GM18867 (cell line): ENCODE data around the gene ANKS1B.

ENCODE experiments used
- ATAC-seq: cut with Tn5 transposase; IDR thresholded peaks from one replicate; pipeline ENCODE4 v1.9.1; 2021; ENCODE audit warnings: mild to moderate bottlenecking, moderate library complexity; ENCODE audit not compliant: unreplicated experiment

The ANKS1B gene

GRCh38 chr12:98752726-98753125 is 1232.0 kb downstream of the ANKS1B start:
- ATAC-seq, result no peak

DNA sequence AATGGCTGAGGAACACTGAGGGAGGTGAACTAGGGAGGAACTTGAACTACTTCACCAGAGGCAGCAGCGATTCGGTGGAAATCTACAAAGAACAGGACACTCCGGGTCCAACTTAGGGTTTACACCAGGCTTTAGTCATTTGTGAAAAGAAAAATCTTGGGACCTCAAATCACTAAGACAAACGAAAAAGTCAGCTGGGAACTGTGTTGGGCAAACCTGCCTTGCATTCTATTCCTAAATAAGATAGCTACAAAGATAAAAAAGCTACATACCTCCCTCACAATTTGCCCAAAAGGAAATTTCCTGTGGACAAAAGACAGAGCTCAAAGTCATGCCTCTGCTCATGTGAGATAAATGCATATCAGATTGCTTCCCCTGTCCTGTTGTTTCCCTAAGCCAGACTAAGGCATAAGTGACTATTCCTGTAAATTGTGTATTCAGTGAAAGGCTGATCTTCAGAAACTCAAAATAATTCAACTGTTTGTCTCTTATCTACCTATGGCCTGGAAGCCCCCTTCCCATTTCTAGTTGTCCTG is 1233.1 kb downstream of the ANKS1B start:
- no peak for ATAC-seq

- no peak for ATAC-seq
Measured at GRCh38 chr12:98750511-98750910, 1234.2 kb downstream of the ANKS1B start.

- no peak for ATAC-seq
Measured at GRCh38 chr12:98748463-98748862, 1236.3 kb downstream of the ANKS1B start.

- peak; percentile 69 for ATAC-seq
Measured at GRCh38 chr12:98745578-98746391, 1239.0 kb downstream of the ANKS1B start.

GRCh38 chr12:98744680-98745079 is 1240.1 kb downstream of the ANKS1B start:
- ATAC-seq, result no peak

DNA sequence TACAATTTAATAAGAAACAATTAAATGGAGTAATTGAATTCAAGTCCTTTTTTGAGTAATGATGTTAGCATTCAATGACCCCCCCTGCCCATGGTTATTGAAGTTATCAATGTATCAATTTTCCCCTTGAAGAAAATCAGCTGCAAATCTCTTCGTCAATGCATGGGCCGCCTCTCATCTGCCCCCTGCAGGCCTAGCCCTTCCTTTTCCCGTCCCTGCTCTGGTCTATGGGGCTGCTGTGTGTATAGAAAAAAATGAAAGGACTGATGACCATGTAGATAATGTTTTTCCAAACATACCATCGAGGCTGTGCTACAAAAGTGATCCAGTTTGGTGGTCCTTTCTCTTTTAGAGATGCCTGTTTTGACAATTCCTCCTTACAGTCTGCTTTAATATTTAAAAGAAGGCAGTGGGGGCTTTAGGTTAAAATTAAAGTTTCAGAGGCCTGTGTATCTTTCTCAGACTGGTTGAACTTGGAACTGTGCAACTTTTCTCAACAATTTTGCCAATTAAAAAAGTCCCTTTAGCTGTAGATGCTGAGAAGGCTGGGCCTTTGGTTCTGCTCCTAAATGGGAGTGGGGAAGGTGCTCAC is 1241.3 kb downstream of the ANKS1B start:
- peak; percentile 52 for ATAC-seq

GRCh38 chr12:98741556-98742265 is 1243.0 kb downstream of the ANKS1B start:
- no peak for ATAC-seq

- ATAC-seq, result no peak
Measured at GRCh38 chr12:98741196-98741555, 1243.6 kb downstream of the ANKS1B start.

GRCh38 chr12:98740751-98741150 is 1244.0 kb downstream of the ANKS1B start:
- no peak for ATAC-seq

DNA sequence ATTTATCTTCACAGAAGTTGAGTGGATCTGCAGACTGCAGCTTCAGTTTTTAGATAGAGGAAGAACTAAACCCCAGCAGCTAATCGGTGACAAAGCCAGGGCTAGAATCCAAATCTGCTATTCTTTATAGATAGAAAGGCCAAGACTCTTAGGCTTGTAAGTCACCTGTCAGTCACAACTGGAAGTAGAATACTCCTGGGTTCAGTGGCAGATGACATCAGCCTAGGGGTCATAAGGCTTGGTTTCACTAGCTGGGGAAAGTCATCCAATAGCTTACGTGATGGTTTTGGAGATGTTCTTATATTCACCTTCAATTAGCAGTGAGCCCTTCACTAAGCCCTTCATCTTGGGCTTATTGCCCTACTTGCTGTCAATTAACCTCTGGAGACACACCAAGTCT is 1246.2 kb downstream of the ANKS1B start:
- ATAC-seq, result no peak

DNA sequence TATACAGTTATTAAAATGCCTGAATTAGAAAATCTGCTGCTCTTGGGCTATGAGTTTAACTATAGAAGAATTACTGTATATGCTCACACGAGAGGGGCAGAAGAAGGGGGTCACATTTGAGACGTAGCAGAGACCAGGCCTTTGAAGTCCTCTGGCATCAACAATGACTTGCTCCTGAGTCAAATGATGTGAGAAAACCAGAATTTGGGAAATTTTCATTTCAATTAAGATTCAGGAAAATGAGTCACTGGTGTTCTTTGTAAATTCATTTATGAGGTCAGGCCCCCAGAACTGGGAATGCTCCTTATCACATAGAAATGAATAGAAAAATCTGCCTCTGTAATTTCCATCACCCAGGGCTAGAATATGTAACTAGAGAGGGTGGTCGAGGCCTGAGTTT is 1246.7 kb downstream of the ANKS1B start:
- no peak for ATAC-seq

DNA sequence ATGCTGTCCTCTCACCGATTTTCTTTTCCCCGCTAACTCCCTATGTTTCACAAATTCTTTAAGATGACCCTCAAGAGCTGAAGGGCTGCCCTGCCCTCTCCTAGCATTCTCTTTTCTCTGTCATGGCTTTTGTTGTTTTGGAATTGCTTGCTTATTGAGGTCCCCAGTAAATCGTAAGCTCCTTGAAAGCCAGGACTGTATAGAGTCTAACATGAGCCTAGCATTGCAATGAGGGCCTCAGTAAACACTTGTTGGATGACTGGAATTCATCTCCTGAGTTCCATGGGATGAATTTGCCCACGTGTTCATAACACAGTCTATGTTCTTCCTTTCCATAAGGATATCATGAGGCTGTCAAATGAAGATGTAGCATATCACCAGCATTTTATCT is 1247.4 kb downstream of the ANKS1B start:
- no peak for ATAC-seq

DNA sequence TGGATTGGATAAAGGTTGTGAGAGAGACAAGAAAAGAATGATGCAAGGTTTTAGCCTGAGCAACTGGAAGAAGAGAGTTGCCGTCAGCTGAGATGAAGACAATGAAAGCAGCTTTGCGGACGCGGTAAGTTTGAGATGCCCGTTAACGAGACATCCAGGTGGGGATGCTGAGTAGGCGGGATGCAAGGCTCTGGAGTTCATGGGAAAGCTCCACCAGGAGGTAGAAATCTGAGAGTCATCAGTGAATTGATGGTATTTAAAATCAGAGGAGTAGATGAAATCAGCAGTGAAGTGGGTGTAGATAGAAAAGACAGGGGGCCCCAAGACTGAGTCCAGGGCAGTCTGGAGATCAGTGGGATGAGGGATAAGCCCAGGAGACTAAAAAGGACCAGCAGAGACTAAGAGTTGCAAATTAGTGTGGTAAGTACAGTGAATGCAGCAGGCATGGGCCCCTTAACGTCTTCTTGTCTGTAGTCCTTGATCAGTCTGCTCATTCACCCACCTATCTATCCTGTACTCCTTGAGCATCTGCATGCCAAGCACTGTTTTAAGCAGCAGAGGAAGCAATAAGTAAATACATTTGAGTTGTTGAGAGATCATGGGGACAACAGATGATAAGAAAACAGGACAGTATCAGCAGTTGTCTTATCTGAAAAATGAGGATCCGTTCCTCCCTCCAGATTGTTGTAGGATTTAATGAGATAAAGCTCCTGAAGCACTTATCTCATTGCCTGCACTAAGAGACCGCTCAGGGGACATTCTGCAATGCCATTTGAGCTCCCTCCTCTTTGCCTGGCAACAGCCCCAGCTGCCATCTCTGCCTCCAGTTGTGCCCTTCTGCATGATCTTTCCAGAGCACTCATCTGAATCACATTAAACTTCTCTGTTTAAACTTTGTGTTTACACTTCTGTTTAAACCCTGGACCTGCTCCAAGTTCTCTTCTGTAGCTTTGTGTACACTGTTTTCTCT is 1248.1 kb downstream of the ANKS1B start:
- ATAC-seq, result no peak

DNA sequence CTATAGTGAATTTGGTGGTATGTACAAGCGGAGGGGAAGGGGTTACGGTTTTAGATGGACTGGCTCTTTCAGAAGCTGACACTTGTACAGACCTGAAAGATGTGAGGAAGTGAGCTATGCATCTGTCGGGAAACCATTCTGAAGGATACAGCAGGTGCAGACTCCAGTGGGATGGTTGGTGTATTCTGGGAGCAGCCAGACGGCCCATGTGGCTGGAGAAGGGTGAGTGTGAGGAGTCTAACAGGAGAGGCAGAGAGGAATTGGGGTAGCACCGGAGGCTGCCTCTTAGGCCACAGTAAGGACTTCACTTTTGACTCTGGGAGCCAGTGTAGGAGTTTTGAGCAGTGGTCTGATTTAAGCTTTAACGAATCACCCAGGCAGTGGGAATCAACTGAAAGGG is 1248.9 kb downstream of the ANKS1B start:
- ATAC-seq, result no peak

DNA sequence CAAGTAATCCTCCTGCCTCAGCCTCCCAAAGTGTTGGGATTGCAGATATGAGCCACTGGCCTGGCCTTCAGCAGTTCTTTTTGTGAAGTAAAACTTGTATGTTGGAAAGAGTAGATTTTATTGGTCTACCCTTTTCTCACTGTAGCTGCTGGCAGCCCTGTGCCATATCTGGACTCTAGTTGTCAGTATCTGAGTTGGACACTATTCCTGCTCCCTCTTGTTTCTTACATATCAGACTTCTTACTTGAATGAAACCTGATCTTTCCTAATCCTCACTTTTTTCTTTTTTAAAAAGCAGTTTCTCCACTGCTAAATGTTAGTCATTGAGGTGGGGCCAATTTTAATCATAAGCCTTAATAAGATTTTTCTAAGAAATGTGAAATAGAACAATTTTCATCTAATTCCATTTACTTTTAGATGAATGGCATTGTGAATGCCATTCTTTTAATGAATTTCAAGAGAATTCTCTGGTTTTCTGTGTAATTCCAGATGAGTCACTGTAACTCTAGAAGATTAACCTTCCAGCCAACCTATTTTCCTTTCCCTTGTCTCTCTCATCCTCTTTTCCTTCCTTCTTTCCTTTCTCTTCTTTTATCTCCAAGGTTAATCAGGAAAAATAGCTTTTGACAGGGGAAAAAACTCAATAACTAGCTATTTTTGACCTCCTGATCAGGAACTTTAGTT is 1250.9 kb downstream of the ANKS1B start:
- ATAC-seq, result no peak

DNA sequence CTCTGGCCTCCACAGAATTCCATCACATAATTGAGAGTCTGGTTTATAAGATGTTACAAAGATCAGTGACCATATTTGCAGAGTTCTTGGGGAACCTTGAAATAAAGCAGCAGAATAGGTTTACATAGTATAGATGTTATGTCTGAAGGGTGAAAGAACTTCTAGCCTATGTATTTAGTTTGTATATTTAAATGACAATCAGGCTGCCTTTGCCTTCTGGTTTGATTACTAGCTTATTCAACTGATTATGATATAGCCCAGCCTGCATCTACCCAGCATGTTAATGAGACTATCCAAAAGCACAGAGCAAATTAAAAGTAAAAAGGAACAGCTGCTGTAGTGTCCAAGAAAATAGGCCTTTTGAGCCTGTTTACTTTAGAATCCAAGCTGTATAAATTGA is 1254.3 kb downstream of the ANKS1B start:
- no peak for ATAC-seq

DNA sequence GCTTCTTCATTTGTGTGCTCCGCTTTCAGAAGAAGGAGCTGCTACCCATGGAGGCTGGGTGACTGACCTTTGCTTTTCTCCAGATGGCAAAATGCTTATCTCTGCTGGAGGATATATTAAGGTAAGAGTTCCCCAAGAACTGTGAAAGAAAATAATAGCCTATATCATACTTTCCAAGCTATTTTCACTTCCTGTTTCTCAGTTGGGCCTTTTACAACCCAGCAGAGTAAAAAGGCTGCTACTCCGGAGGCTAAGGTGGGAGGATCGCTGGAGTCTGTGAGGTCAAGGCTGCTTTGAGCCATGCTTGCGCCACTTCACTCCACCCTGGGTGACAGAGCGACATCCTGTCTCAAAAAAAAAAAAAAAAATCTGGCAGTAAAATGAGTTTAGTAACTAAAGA is 1257.5 kb downstream of the ANKS1B start:
- ATAC-seq, result no peak

DNA sequence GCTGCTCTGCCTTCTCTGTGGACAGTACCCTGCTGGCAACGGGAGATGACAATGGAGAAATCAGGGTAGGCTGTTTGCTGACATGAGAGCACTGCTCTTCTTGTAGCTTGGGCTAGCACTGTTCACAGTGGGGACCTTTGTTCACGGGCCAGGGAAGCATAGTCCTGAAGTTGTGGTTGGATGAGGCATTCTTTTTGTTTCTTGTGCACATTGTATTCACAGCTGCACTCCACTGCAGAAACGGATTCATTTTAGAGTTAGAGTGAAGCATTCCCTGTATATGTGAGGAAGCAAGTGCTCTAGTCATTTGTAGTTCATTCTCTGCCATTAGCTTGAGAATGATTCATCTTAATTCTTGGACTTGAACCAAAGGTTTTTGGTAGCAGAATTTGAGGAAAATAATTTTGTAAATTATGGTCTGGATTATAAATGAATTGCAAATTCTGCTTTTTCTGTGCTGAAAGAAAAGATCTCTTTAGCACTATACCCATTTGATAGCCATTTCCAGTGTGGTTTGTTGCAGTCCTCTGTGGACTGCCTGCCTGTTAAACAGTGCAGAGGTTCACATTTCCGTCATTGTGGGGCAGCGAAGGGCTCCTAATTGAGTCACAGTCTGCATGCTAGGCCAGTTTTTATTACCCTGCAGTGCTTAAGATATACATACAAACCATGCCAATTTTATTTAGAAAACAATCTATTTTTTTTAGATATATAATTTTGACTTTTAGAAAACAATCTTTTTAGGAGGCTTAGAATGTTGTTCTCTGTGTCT is 1259.1 kb downstream of the ANKS1B start:
- peak; percentile 68 for ATAC-seq
